DND-41 (cell line): ENCODE data around the gene PTOV1.

Experiments
- CTCF ChIP-seq: IDR thresholded peaks from 2 replicates; pipeline ENCODE4 v1.5.1; 2012; ENCODE audit warnings: borderline replicate concordance, low read length, moderate library complexity, mild to moderate bottlenecking; ENCODE audit not compliant: poor library complexity, severe bottlenecking; ENCODE audit errors: extremely low read depth
- EZH2 ChIP-seq: IDR thresholded peaks from 3 replicates; pipeline ENCODE4 v1.6.1; 2012; ENCODE audit warnings: borderline replicate concordance, low read depth, mild to moderate bottlenecking, moderate library complexity, low read length, inconsistent platforms; ENCODE audit not compliant: severe bottlenecking

DNA sequence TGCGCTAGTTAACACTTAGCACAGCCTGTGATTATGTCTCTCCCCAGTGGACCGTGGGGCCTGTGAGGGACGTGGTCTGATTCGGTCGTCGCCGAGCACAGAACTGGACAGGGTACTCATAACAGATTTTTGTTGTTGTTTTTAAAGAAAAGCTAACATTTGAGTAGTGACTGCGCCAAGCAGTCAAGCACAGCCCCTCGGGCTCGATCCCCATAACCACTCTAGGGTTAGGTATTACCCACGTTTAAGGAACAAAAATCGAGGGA is 805 bp upstream of the PTOV1 start:
- TF ChIP-seq EZH2: no peak
- TF ChIP-seq CTCF: no peak
